ENCODE results near the gene CHAF1A.

Gene CHAF1A

GRCh38 chr19:4423416-4424126, 21.1 kb downstream of the CHAF1A start:
- TF ChIP-seq GATA3 (IDR thresholded peaks at IDR 0.05; ENCODE audit: low read depth, low read length): no peak
- no peak for TF ChIP-seq GATA2 (IDR thresholded peaks at IDR 0.05; ENCODE audit: low read depth, low read length)

- TF ChIP-seq GATA3 (IDR thresholded peaks at IDR 0.05; ENCODE audit: low read depth, low read length): no peak
- no peak for TF ChIP-seq GATA2 (IDR thresholded peaks at IDR 0.05; ENCODE audit: low read depth, low read length)
Measured at GRCh38 chr19:4425537-4425936, 23.1 kb downstream of the CHAF1A start.

- TF ChIP-seq GATA3 (IDR thresholded peaks at IDR 0.05; ENCODE audit: low read depth, low read length): no peak
- no peak for TF ChIP-seq GATA2 (IDR thresholded peaks at IDR 0.05; ENCODE audit: low read depth, low read length)
Measured at GRCh38 chr19:4428326-4428975, 26.0 kb downstream of the CHAF1A start.

GRCh38 chr19:4429256-4429655, 26.8 kb downstream of the CHAF1A start:
- TF ChIP-seq GATA3 (IDR thresholded peaks at IDR 0.05; ENCODE audit: low read depth, low read length) (no peak), GATA2 (IDR thresholded peaks at IDR 0.05; ENCODE audit: low read depth, low read length) (no peak)

- no peak for TF ChIP-seq GATA2 (IDR thresholded peaks at IDR 0.05; ENCODE audit: low read depth, low read length)
- no peak for TF ChIP-seq GATA3 (IDR thresholded peaks at IDR 0.05; ENCODE audit: low read depth, low read length)
Measured at GRCh38 chr19:4429771-4430171, 27.3 kb downstream of the CHAF1A start.

GRCh38 chr19:4430760-4431159, 28.3 kb downstream of the CHAF1A start:
- TF ChIP-seq GATA3 (IDR thresholded peaks at IDR 0.05; ENCODE audit: low read depth, low read length): no peak
- TF ChIP-seq GATA2 (IDR thresholded peaks at IDR 0.05; ENCODE audit: low read depth, low read length): no peak

GRCh38 chr19:4431296-4431695, 28.9 kb downstream of the CHAF1A start:
- TF ChIP-seq GATA2 (IDR thresholded peaks at IDR 0.05; ENCODE audit: low read depth, low read length) (no peak), GATA3 (IDR thresholded peaks at IDR 0.05; ENCODE audit: low read depth, low read length) (no peak)

GRCh38 chr19:4431808-4432674, 29.6 kb downstream of the CHAF1A start:
- TF ChIP-seq GATA3 (IDR thresholded peaks at IDR 0.05; ENCODE audit: low read depth, low read length) (no peak), GATA2 (IDR thresholded peaks at IDR 0.05; ENCODE audit: low read depth, low read length) (no peak)

GRCh38 chr19:4432918-4433506, 30.6 kb downstream of the CHAF1A start:
- no peak for TF ChIP-seq GATA3 (IDR thresholded peaks at IDR 0.05; ENCODE audit: low read depth, low read length)
- TF ChIP-seq GATA2 (IDR thresholded peaks at IDR 0.05; ENCODE audit: low read depth, low read length): no peak

GRCh38 chr19:4434391-4434790, 32.0 kb downstream of the CHAF1A start:
- TF ChIP-seq GATA2 (IDR thresholded peaks at IDR 0.05; ENCODE audit: low read depth, low read length) (no peak), GATA3 (IDR thresholded peaks at IDR 0.05; ENCODE audit: low read depth, low read length) (no peak)

- TF ChIP-seq GATA3 (IDR thresholded peaks at IDR 0.05; ENCODE audit: low read depth, low read length) (no peak), GATA2 (IDR thresholded peaks at IDR 0.05; ENCODE audit: low read depth, low read length) (no peak)
Measured at GRCh38 chr19:4436231-4436630, 33.8 kb downstream of the CHAF1A start.

- no peak for TF ChIP-seq GATA3 (IDR thresholded peaks at IDR 0.05; ENCODE audit: low read depth, low read length)
- TF ChIP-seq GATA2 (IDR thresholded peaks at IDR 0.05; ENCODE audit: low read depth, low read length): no peak
Measured at GRCh38 chr19:4437103-4437502, 34.7 kb downstream of the CHAF1A start.

- TF ChIP-seq GATA3 (IDR thresholded peaks at IDR 0.05; ENCODE audit: low read depth, low read length): no peak
- TF ChIP-seq GATA2 (IDR thresholded peaks at IDR 0.05; ENCODE audit: low read depth, low read length): no peak
Measured at GRCh38 chr19:4439243-4439642, 36.8 kb downstream of the CHAF1A start.
